HEK293T (cell line): ENCODE measurements around the gene PDE3A.

Source experiments
- BHLHE40 ChIP-seq: fragments of 450-650 bp; IDR thresholded peaks from 2 replicates; pipeline ENCODE4 v1.6.1; 2016; ENCODE audit warnings: mild to moderate bottlenecking, moderate library complexity, borderline replicate concordance
- FOXA1 ChIP-seq: fragments of 450-650 bp; IDR thresholded peaks from 2 replicates; pipeline ENCODE4 v1.6.1; 2016; ENCODE audit warnings: mild to moderate bottlenecking
- LEF1 ChIP-seq: fragments of 450-650 bp; IDR thresholded peaks from 2 replicates; pipeline ENCODE4 v1.6.1; 2017; ENCODE audit warnings: mild to moderate bottlenecking, borderline replicate concordance
- SUZ12 ChIP-seq: fragments of 450-650 bp; IDR thresholded peaks from 2 replicates; pipeline ENCODE4 v1.6.1; 2016; ENCODE audit warnings: mild to moderate bottlenecking

GRCh38 chr12:20404576-20405346, 36.4 kb downstream of the PDE3A start:
- no peak for TF ChIP-seq LEF1
- TF ChIP-seq BHLHE40: no peak
- TF ChIP-seq SUZ12: no peak
- no peak for TF ChIP-seq FOXA1
